HepG2 (cell line): ENCODE measurements around the gene TNFRSF6B. TPM values are rescaled to one million over a fixed set of nuclear protein-coding genes. Genes with fewer than 3 reads are reported as not detected.
A peak's percentile ranks its signal among the peaks of the same experiment; 100 is the strongest.

ENCODE experiments used
- E2F5 ChIP-seq: sonication (generic); formaldehyde crosslinking; conservative IDR thresholded peaks from 2 replicates; pipeline ENCODE4 v1.4.0; 2020; ENCODE audit warnings: missing genetic modification reagents
- ETV5 ChIP-seq: IDR thresholded peaks from 2 replicates; pipeline ENCODE4 v1.6.1; 2018; ENCODE audit warnings: missing biosample characterization, missing genetic modification reagents, inconsistent platforms, borderline replicate concordance
- FOXJ3 ChIP-seq: sonication (generic); formaldehyde crosslinking; IDR thresholded peaks from 2 replicates; pipeline ENCODE4 v1.4.0; 2020; ENCODE audit warnings: missing genetic modification reagents, mild to moderate bottlenecking, borderline replicate concordance
- HNRNPUL1 ChIP-seq: fragments of 200-400 bp; formaldehyde crosslinking; IDR thresholded peaks from 2 replicates; pipeline ENCODE4 v1.6.1; 2017; ENCODE audit warnings: low read depth, mild to moderate bottlenecking, low read length, moderate library complexity
- ISX ChIP-seq: sonication (generic); formaldehyde crosslinking; conservative IDR thresholded peaks from 2 replicates; pipeline ENCODE4 v1.5.0; 2020; ENCODE audit warnings: missing genetic modification reagents
- KDM3A ChIP-seq: IDR thresholded peaks from 2 replicates; pipeline ENCODE4 v1.6.1; 2018; ENCODE audit warnings: low read depth, missing compliant biosample characterization
- KDM5B ChIP-seq: sonication (generic); formaldehyde crosslinking; IDR thresholded peaks from 2 replicates; pipeline ENCODE4 v1.4.0; 2020; ENCODE audit warnings: missing genetic modification reagents, mild to moderate bottlenecking, borderline replicate concordance
- MEIS1 ChIP-seq: sonication (generic); formaldehyde crosslinking; IDR thresholded peaks from 2 replicates; pipeline ENCODE4 v1.9.0; 2021; ENCODE audit warnings: mild to moderate bottlenecking, missing genetic modification reagents, moderate library complexity, borderline replicate concordance
- MTA1 ChIP-seq: sonication (generic); formaldehyde crosslinking; IDR thresholded peaks from 2 replicates; pipeline ENCODE4 v1.4.0; 2020; ENCODE audit warnings: missing genetic modification reagents, mild to moderate bottlenecking, borderline replicate concordance
- NR2F1 ChIP-seq, 2 experiments: fragments of 450-650 bp in 1 of 2; formaldehyde crosslinking in 1 of 2; IDR thresholded peaks; 2 replicates each; pipeline versions ENCODE4 v1.5.0 to v1.6.1; 2016 to 2020; ENCODE audit warnings: mild to moderate bottlenecking in 1 of 2, missing compliant biosample characterization in 1 of 2, missing genetic modification reagents in 1 of 2, moderate library complexity in 1 of 2
- PBX3 ChIP-seq: sonication (generic); formaldehyde crosslinking; IDR thresholded peaks from 2 replicates; pipeline ENCODE4 v1.8.1; 2023; ENCODE audit warnings: missing genetic modification reagents, inconsistent platforms, borderline replicate concordance
- POLR2AphosphoS5 ChIP-seq: IDR thresholded peaks from 2 replicates; pipeline ENCODE4 v1.6.1; 2012; ENCODE audit warnings: low read depth, low read length
- SOX5 ChIP-seq: IDR thresholded peaks from 2 replicates; pipeline ENCODE4 v1.6.1; 2016; ENCODE audit warnings: borderline replicate concordance
- ZBTB26 ChIP-seq: IDR thresholded peaks from 2 replicates; pipeline ENCODE4 v1.6.1; 2016; ENCODE audit warnings: missing compliant biosample characterization, missing genetic modification reagents, borderline replicate concordance
- ZNF12 ChIP-seq: sonication (generic); formaldehyde crosslinking; IDR thresholded peaks from 2 replicates; pipeline ENCODE4 v1.5.0; 2020; ENCODE audit warnings: missing genetic modification reagents
- ZNF124 ChIP-seq: sonication (generic); formaldehyde crosslinking; IDR thresholded peaks from 2 replicates; pipeline ENCODE4 v1.4.0; 2020; ENCODE audit warnings: missing genetic modification reagents
- ZNF251 ChIP-seq: sonication (generic); formaldehyde crosslinking; IDR thresholded peaks from 2 replicates; pipeline ENCODE4 v1.9.0; 2021; ENCODE audit warnings: mild to moderate bottlenecking, missing genetic modification reagents
- ZNF275 ChIP-seq: sonication (generic); formaldehyde crosslinking; IDR thresholded peaks from 2 replicates; pipeline ENCODE4 v1.8.0; 2022; ENCODE audit warnings: missing genetic modification reagents, mild to moderate bottlenecking, inconsistent platforms, borderline replicate concordance
- ZNF326 ChIP-seq: sonication (generic); formaldehyde crosslinking; IDR thresholded peaks from 2 replicates; pipeline ENCODE4 v1.4.0; 2020; ENCODE audit warnings: missing genetic modification reagents, borderline replicate concordance
- ZNF512 ChIP-seq: sonication (generic); formaldehyde crosslinking; IDR thresholded peaks from 2 replicates; pipeline ENCODE4 v1.4.0; 2020; ENCODE audit warnings: mild to moderate bottlenecking, missing genetic modification reagents
- polyA plus RNA-seq, 8 experiments: library from polyadenylated mRNA; depleted of rRNA in 3 of 8; stranded (reverse) in 7 of 8; unstranded in 1 of 8; fragments of >200 nt; fragmentation: Illumina TruSeq in 4 of 8; extraction: Trizol in 4 of 8; gene quantifications; 2 replicates each; pipeline versions ENCODE4 v1.2.1 to v1.2.3, GENCODE V29; 2011 to 2016; ENCODE audit warnings: low read depth in 4 of 8, missing spikeins in 1 of 8, mixed read lengths in 1 of 8; ENCODE audit not compliant: insufficient read depth in 1 of 8
- total RNA-seq, 5 experiments: library from RNA; depleted of rRNA; stranded (reverse); fragments of >200 nt; fragmentation: Illumina TruSeq; extraction: Trizol; gene quantifications; 2 replicates each; pipeline ENCODE4 v1.2.3, GENCODE V29; 2016; ENCODE audit warnings: low read depth in 1 of 5

Gene TNFRSF6B
- total and polyA plus RNA-seq, 2 of the 13 experiments (the other 11 are each of a cell fraction or from before 2014, with no cell fraction given), result 0.24 TPM; not detected in 1

- TF ChIP-seq ZNF512 (CRISPR knock-in tag) (0 out of 2 replicates have a peak, but pooled peaks have one; percentile 47), ZBTB26 (CRISPR knock-in tag) (peak; percentile 97), SOX5 (CRISPR knock-in tag) (peak; percentile 78; the same call in 1 of the 2 replicates), NR2F1 (CRISPR knock-in tag; IDR thresholded peaks at IDR 0.05) (peak in 1 of 2 experiments; percentile 76; a peak in 2 of 4 replicates), MEIS1 (CRISPR knock-in tag) (peak; percentile 96), ZNF124 (CRISPR knock-in tag) (peak; percentile 99), MTA1 (CRISPR knock-in tag) (peak; percentile 60; the same call in 1 of the 2 replicates), KDM3A (peak; percentile 98), ZNF326 (CRISPR knock-in tag) (peak; percentile 89), ZNF12 (peak; percentile 95), ISX (CRISPR knock-in tag) (peak; percentile 95), FOXJ3 (CRISPR knock-in tag) (no peak), POLR2AphosphoS5 (peak; percentile 60), E2F5 (CRISPR knock-in tag) (peak; percentile 91), PBX3 (peak; percentile 94; the same call in 1 of the 2 replicates), HNRNPUL1 (no peak), ZNF275 (peak; percentile 97), ZNF251 (peak; percentile 97), ETV5 (CRISPR knock-in tag) (peak; percentile 99), KDM5B (CRISPR knock-in tag) (peak; percentile 76; the same call in 1 of the 2 replicates)
Observed at GRCh38 chr20:63653041-63653973, 43.1 kb upstream of the TNFRSF6B start, which contains the start of gene STMN3 (continued).
